ENCODE data around the gene ACP2. TPM values are rescaled to one million over a fixed set of nuclear protein-coding genes. Genes with fewer than 3 reads are reported as not detected.

ACP2 gene
- total and polyA plus RNA-seq, 2 donors (not counting 1 experiment from before 2014, with no cell fraction given), result 16.3 to 29.5 TPM

GRCh38 chr11:47259232-47259977 lies 10.8 kb upstream of the ACP2 start:
- Histone ChIP-seq H4K20me1 (ENCODE audit: control insufficient read depth, insufficient read depth, low read length, poor library complexity, severe bottlenecking) (no peaks in the 10 kb centered on the region), H3K79me2 (ENCODE audit: control insufficient read depth, insufficient read depth, low read length) (peaks cover 4% of the 10 kb centered on the region), H3K4me3 (ENCODE audit: control extremely low read depth in 1 of 5, extremely low read depth in 1 of 5, insufficient read depth in 1 of 5, low read depth in 2 of 5, low read length in 4 of 5) (no peak overlapping the region), H3K4me1 (ENCODE audit: control insufficient read depth in 2 of 2, insufficient read depth in 2 of 2, low read length in 2 of 2) (no peaks in the 10 kb centered on the region), H3K27me3 (replicated peaks in 1 of 4; ENCODE audit: control extremely low read depth in 1 of 4, control insufficient read depth in 3 of 4, insufficient read depth in 4 of 4, low read length in 3 of 4) (no peaks in the 10 kb centered on the region), H3K4me2 (replicated peaks; ENCODE audit: low read depth, low read length, poor library complexity, severe bottlenecking) (peak overlapping the region; percentile 26), H3K9me3 (ENCODE audit: control extremely low read depth in 1 of 3, control insufficient read depth in 2 of 3, insufficient read depth in 1 of 3, low read length in 2 of 3) (no peaks in the 10 kb centered on the region), H3K36me3 (replicated peaks in 1 of 2; ENCODE audit: control extremely low read depth in 1 of 2, control insufficient read depth in 1 of 2, extremely low read depth in 1 of 2, insufficient read depth in 2 of 2, low read length in 1 of 2) (peaks cover 0 to 3% of the 10 kb centered on the region in 2 experiments), H3K9ac (ENCODE audit: low read length) (no peak overlapping the region), H2AFZ (ENCODE audit: insufficient read depth, low read depth, low read length, poor library complexity, severe bottlenecking) (peak overlapping the region; percentile 33), H3K27ac (ENCODE audit: low read length in 2 of 2) (no peak overlapping the region)
- Mint-ChIP-seq H3K9me3 (ENCODE audit: insufficient read depth) (no peaks in the 10 kb centered on the region), H3K4me3 (no peak overlapping the region), H3K27me3 (no peaks in the 10 kb centered on the region), H3K4me1 (peaks cover 2% of the 10 kb centered on the region), H3K27ac (no peak overlapping the region)
- ChIA-PET POLR2A (interaction anchor here (0.5 to 1.4 kb wide), 3 partner anchors 12 to 292 kb away, joined by 3 to 8 read pairs (median 5); partner anchors contain the start of gene DDB2), CTCF (interaction anchor here (0.5 to 2.9 kb wide), 21 partner anchors 9 to 652 kb away, joined by 3 to 21 read pairs (median 5); partner anchors contain the start of genes ACP2, CSTPP1 and DDB2)
- ATAC-seq (ENCODE audit: low read depth) (peak; percentile 72), DNase-seq (peak; percentile 38)
- intact Hi-C loops (cut with micrococcal nuclease), result no loop called here
- 36% methylated on average over 9 of the region's 10 CpGs for WGBS (ENCODE audit: insufficient coverage)
- TF ChIP-seq EZH2 (IDR thresholded peaks at IDR 0.05; ENCODE audit: borderline replicate concordance, insufficient read depth, low read depth, low read length, poor library complexity, severe bottlenecking), result no peak
- TF ChIP-seq CTCF (IDR thresholded peaks at IDR 0.05), result peak; percentile 42

GRCh38 chr11:47258317-47258902 lies 9.8 kb upstream of the ACP2 start:
- Mint-ChIP-seq H3K27ac (no peak overlapping the region), H3K27me3 (no peaks in the 10 kb centered on the region), H3K4me1 (peaks cover 2% of the 10 kb centered on the region), H3K9me3 (ENCODE audit: insufficient read depth) (no peaks in the 10 kb centered on the region), H3K4me3 (no peak overlapping the region)
- CTCF ChIA-PET, result interaction anchor here (0.9 to 2.3 kb wide), 12 partner anchors 10 to 197 kb away, joined by 3 to 21 read pairs (median 6); partner anchors contain the start of genes ACP2 and DDB2
- Histone ChIP-seq H3K9ac (ENCODE audit: low read length) (no peak overlapping the region), H2AFZ (ENCODE audit: insufficient read depth, low read depth, low read length, poor library complexity, severe bottlenecking) (no peak overlapping the region), H3K9me3 (ENCODE audit: control extremely low read depth in 1 of 3, control insufficient read depth in 2 of 3, insufficient read depth in 1 of 3, low read length in 2 of 3) (no peaks in the 10 kb centered on the region), H3K36me3 (replicated peaks in 1 of 2; ENCODE audit: control extremely low read depth in 1 of 2, control insufficient read depth in 1 of 2, extremely low read depth in 1 of 2, insufficient read depth in 2 of 2, low read length in 1 of 2) (peaks cover 0 to 3% of the 10 kb centered on the region in 2 experiments), H3K4me2 (replicated peaks; ENCODE audit: low read depth, low read length, poor library complexity, severe bottlenecking) (no peak overlapping the region), H3K27me3 (replicated peaks in 1 of 4; ENCODE audit: control extremely low read depth in 1 of 4, control insufficient read depth in 3 of 4, insufficient read depth in 4 of 4, low read length in 3 of 4) (no peaks in the 10 kb centered on the region), H3K4me1 (ENCODE audit: control insufficient read depth in 2 of 2, insufficient read depth in 2 of 2, low read length in 2 of 2) (no peaks in the 10 kb centered on the region), H3K79me2 (ENCODE audit: control insufficient read depth, insufficient read depth, low read length) (peaks cover 10% of the 10 kb centered on the region), H3K4me3 (ENCODE audit: control extremely low read depth in 1 of 5, extremely low read depth in 1 of 5, insufficient read depth in 1 of 5, low read depth in 2 of 5, low read length in 4 of 5) (no peak overlapping the region), H3K27ac (ENCODE audit: low read length in 2 of 2) (no peak overlapping the region), H4K20me1 (ENCODE audit: control insufficient read depth, insufficient read depth, low read length, poor library complexity, severe bottlenecking) (no peaks in the 10 kb centered on the region)
- no peak for DNase-seq
- TF ChIP-seq CTCF (IDR thresholded peaks at IDR 0.05), result no peak
- TF ChIP-seq EZH2 (IDR thresholded peaks at IDR 0.05; ENCODE audit: borderline replicate concordance, insufficient read depth, low read depth, low read length, poor library complexity, severe bottlenecking), result no peak
- WGBS (ENCODE audit: insufficient coverage), result 95% methylated on average over 9 of the region's 11 CpGs
- intact Hi-C loops (cut with micrococcal nuclease), result no loop called here
- no peak for ATAC-seq (ENCODE audit: low read depth)
- POLR2A ChIA-PET, result no interaction called here

All from B cell (primary cell).